GM18517 (cell line): Measurements from ENCODE around the gene PTPMT1.
"Not testable (repeated sequence)": the region's sequence is repeated elsewhere in the genome, so short reads cannot be mapped to it uniquely, and the experiment has no call there.

ENCODE experiments used
- ATAC-seq: cut with Tn5 transposase; IDR thresholded peaks from one replicate; pipeline ENCODE4 v1.9.1; 2021; ENCODE audit warnings: mild to moderate bottlenecking, moderate library complexity; ENCODE audit not compliant: unreplicated experiment

Gene PTPMT1

GRCh38 chr11:47565340-47566148 is at the start of gene PTPMT1:
TSS of gene PTPMT1 (plus strand) at chr11:47565599. CDS start at chr11:47565623, 24 bp downstream.
- ATAC-seq, result peak; percentile 64

DNA sequence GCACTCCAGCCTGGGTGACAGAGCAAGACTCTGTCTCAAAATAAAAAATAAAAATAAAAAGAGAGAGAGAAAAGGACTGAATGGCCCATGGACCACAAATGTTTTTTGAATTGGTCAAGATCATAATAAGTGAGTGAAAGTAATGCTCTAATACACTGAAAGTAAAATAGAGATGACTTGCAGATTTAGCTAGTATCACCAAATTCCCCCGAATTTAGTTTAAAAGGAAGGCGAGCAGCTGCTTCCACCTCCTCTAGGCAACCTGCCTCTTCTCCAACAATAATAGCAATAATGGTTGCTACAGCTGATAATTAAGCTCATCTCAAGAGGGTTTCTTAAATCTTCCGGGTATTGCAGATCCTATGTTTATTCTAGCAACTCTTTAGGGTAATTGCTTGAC is 49.2 kb upstream of the PTPMT1 start:
- no peak for ATAC-seq

DNA sequence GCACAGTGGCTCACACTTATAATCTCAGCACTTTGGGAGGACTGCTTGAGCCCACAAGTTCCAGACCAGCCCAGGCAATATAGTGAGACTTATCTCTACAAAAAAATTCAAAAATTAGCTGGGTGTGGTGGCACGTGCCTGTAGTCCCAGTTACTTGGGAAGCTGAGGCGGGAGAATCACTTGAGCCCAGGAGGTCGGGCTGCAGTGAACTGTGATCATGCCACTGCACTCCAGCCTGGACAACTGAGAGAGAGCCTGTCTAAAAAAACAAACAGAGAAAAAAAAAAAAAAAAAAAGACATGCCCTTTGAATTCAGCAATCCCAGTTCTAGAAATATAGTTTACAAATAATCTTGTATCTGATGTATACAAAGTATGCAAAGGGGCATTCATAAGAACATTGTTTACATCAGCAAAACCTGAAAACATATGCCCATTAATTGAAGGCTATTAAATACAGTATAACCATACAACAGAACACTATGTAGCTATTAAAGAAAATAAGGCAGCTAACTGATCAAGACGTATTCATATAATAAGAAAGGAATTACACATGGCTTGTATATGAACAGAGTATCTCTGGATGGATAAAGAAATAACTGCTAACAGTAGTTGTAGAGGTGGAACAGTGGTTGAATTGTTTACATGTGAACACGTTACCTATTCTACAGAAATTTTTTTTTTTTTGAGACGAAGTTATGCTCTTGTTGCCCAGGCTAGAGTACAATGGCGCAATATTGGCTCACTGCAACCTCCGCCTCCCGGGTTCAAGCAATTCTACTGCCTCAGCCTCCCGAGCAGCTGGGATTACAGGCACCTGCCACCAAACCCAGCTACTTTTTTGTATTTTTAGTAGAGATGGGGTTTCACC is 48.2 kb upstream of the PTPMT1 start:
- no peak for ATAC-seq

GRCh38 chr11:47518212-47518964 is 47.0 kb upstream of the PTPMT1 start:
- ATAC-seq, result no peak

DNA sequence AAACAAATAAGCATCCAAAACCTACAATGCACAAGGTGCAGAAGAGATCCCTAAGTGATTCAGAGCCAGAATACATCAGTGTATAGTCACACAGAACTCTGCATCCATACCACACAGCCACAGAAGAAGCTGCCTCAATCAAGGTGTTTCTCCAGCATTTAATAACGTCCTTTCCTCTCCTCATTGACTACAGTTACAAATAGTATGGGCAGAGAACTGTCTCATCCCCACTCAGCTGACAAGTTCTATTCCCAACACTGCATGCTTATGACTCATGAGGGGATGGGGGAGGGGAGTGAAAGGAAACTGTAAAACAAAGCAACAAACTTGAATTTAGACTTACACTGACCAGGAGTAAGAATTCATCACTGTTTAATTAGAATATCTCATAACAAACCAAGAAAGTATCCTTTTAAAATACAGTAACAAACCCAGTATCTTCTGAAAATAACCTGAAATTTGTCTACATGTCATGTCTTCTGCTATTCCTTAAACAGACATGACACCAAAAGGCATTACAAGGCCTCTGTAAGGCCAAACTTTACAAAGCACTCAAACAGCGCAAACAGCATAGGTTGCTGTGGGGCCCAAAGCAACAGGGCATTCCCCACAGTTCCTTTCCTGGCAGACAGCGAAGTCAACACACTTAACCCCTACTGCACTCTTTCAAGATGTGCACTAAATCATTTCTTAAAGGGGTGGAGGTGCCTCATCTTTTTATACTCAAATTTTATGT is 41.7 kb upstream of the PTPMT1 start:
- no peak for ATAC-seq

- ATAC-seq, result no peak
These were observed 41.0 kb upstream of the PTPMT1 start for GRCh38 chr11:47524291-47524874.

- ATAC-seq, result not testable (repeated sequence)
These were observed 39.4 kb upstream of the PTPMT1 start for GRCh38 chr11:47526032-47526431.

DNA sequence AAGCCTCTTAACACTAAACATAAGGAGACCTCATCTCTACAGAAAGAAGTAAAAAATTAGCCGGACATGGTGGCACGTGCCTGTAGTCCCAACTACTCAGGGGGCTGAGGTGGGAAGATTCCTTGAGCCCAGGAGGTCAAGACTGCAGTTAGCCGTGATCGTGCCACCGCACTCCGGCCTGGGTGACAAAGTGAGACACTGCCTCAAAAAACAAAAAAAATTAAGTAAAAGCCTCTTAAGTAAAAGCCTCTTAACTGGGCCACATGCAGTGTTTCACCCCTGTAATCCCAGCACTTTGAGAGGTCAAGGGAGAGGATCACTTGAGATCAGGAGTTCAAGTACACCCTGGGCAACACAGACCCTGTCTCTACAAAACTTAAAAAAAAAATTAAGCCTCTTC is 38.2 kb upstream of the PTPMT1 start:
- no peak for ATAC-seq

GRCh38 chr11:47529951-47530350 is 35.4 kb upstream of the PTPMT1 start:
- no peak for ATAC-seq

- not testable (repeated sequence) for ATAC-seq
These were observed 34.7 kb upstream of the PTPMT1 start for GRCh38 chr11:47530721-47531120.

- no peak for ATAC-seq
These were observed 33.7 kb upstream of the PTPMT1 start for GRCh38 chr11:47531666-47532065.

GRCh38 chr11:47532597-47533213 is 32.7 kb upstream of the PTPMT1 start:
- no peak for ATAC-seq

DNA sequence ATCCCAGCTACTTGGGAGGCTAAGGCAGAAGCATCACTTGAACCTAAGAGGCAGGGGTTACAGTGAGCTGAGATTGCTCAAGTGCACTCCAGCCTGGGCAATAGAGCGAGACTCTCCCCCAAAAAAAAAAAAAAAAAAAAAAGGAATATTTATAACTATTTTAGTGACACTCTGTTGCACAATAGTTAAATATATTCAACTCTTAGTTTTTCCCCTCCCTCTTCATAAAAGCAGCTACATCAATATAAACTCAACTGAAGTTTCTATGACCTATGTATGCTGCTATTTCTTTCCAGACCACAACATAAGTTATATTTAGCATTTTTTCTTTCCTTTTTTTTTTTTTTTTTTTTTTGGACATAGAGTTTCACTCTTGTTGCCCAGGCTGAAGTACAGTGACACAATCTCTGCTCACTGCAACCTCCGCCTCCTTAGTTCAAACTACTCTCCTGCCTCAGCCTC is 31.7 kb upstream of the PTPMT1 start:
- ATAC-seq, result no peak

GRCh38 chr11:47534704-47535251 is 30.6 kb upstream of the PTPMT1 start:
- no peak for ATAC-seq

DNA sequence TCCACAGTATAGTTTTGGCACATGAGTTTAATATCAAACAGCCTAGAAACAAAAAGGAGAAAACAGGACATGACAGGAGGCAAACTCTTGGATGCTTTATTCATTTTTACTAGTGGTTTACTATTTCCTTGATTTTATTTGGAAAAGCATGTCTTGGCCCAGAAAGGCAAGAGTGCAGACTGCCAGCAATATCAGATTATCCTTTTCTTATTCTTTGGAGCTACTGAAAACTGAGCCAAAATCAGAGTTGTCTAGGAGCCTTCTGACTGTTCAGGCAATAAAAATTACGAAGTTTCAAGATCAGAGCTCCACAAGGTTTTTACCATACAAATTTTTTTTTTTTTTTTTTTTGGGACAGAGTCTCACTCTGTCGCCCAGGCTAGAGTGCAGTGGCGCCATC is 28.5 kb upstream of the PTPMT1 start:
- no peak for ATAC-seq

DNA sequence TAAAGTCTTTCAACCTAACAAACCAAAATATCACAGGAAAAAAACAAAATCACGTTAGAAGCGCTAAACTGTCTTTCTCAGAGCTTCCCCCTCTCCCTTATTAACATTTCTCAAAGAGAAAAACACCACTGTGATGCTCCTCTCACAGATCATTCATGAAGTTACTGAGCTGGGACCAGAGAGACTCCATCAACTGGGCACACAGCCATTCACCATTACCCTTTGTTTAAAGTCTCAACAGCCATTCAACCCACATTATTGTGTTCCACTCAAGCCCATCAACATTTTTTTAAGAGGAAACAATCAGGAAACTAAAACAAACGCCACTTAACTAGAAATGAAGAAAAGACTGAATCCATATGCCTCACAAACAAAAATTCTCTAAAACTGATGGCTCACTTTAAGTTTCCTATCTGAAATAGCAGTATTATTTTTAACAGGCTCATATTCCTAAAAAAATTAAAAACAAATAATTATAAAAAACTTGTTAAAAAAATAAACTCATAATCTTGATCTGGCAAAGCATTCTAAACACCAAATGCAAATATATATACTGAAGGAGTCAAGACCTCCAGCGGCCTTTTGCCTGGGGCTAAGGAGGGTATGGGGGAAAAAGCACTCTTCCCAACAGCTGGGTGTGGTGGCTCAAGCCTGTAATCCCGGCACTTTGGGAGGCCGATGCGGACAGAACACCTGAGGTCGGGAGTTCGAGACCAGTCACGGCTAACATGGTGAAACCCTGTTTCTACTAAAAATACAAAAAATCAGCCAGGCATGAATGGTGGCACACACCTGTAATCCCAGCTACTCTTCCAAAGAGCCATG is 26.4 kb upstream of the PTPMT1 start:
- no peak for ATAC-seq

DNA sequence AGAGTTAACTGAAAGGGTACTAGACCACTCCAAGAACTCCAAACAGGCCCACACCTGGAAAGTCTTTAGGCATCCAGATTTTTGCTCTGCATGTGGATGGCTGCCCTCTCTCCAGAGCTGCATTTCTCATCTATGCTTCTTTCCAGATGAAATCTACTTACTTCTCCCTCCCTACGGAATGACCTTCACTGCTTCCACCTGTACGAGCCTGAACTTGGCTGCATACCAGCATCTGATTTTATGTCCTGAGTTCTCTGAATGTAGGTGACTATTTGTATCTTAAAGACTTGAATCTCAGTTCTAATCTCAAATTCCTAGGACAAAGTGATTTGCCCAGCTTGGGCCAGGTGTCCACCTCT is 25.7 kb upstream of the PTPMT1 start:
- no peak for ATAC-seq

GRCh38 chr11:47541070-47541469 is 24.3 kb upstream of the PTPMT1 start:
- ATAC-seq, result no peak

DNA sequence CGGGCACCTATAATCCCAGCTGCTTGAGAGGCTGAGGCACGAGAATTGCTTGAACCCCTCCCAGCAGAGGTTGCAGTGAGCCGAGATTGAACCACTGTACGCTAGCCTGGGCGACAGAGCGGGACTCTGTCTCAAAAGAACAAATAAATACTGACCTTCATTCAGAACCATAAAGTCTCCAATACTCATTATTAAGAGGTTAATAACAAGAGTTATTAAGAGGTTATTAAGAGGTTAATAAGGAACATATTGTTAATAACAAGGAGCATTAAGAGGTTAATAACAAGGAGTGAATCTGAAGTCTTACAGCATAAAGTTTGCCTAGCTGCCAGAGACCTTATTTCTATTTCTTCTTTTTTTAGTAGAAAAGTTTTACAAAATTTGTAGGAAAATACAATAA is 20.1 kb upstream of the PTPMT1 start:
- no peak for ATAC-seq
